ENCODE results near the gene COX8A.

Gene COX8A

GRCh38 chr11:64015510-64015909 lies 41.1 kb downstream of the COX8A start:
- no peak overlapping the region for H3K9ac ChIP-seq (ENCODE audit: low read length)
- no peak overlapping the region for H3K27ac ChIP-seq (ENCODE audit: low read length)
- no peaks in the 10 kb centered on the region for H3F3A ChIP-seq (ENCODE audit: insufficient read depth, low read length)
- H3K36me3 ChIP-seq (replicated peaks; ENCODE audit: insufficient read depth, low read length): no peaks in the 10 kb centered on the region
- DNase-seq: no peak
- H3K79me2 ChIP-seq (ENCODE audit: low read length): no peaks in the 10 kb centered on the region
- H3K4me2 ChIP-seq (ENCODE audit: low read depth, low read length): no peak overlapping the region
- TF ChIP-seq CTCF (IDR thresholded peaks at IDR 0.05; ENCODE audit: low read length) (no peak), EZH2phosphoT487 (IDR thresholded peaks at IDR 0.05; ENCODE audit: low read length) (no peak), EZH2 (optimal IDR thresholded peaks at IDR 0.05; ENCODE audit: low read depth, low read length) (no peak)
- H3K4me3 ChIP-seq (ENCODE audit: low read length): no peak overlapping the region
- H3K9me3 ChIP-seq (replicated peaks; ENCODE audit: insufficient read depth, low read length): no peaks in the 10 kb centered on the region
- H4K20me1 ChIP-seq (ENCODE audit: insufficient read depth, low read length): no peaks in the 10 kb centered on the region
- no peak overlapping the region for H2AFZ ChIP-seq (ENCODE audit: low read length)
- no peaks in the 10 kb centered on the region for H3K27me3 ChIP-seq (replicated peaks; ENCODE audit: insufficient read depth, low read length)
- H3K4me1 ChIP-seq (ENCODE audit: low read length): no peaks in the 10 kb centered on the region
- no peaks in the 10 kb centered on the region for H3K9me2 ChIP-seq (replicated peaks; ENCODE audit: insufficient read depth, low read length)

GRCh38 chr11:64015935-64016845 lies 41.8 kb downstream of the COX8A start:
- H3K9me3 ChIP-seq (replicated peaks; ENCODE audit: insufficient read depth, low read length): no peaks in the 10 kb centered on the region
- TF ChIP-seq CTCF (IDR thresholded peaks at IDR 0.05; ENCODE audit: low read length) (no peak), EZH2 (optimal IDR thresholded peaks at IDR 0.05; ENCODE audit: low read depth, low read length) (no peak), EZH2phosphoT487 (IDR thresholded peaks at IDR 0.05; ENCODE audit: low read length) (no peak)
- no peak overlapping the region for H3K4me2 ChIP-seq (ENCODE audit: low read depth, low read length)
- no peak for DNase-seq
- no peaks in the 10 kb centered on the region for H3K4me1 ChIP-seq (ENCODE audit: low read length)
- no peaks in the 10 kb centered on the region for H3K27me3 ChIP-seq (replicated peaks; ENCODE audit: insufficient read depth, low read length)
- no peaks in the 10 kb centered on the region for H3K79me2 ChIP-seq (ENCODE audit: low read length)
- H3K9ac ChIP-seq (ENCODE audit: low read length): no peak overlapping the region
- no peak overlapping the region for H3K4me3 ChIP-seq (ENCODE audit: low read length)
- no peaks in the 10 kb centered on the region for H3K36me3 ChIP-seq (replicated peaks; ENCODE audit: insufficient read depth, low read length)
- H4K20me1 ChIP-seq (ENCODE audit: insufficient read depth, low read length): no peaks in the 10 kb centered on the region
- no peaks in the 10 kb centered on the region for H3F3A ChIP-seq (ENCODE audit: insufficient read depth, low read length)
- no peaks in the 10 kb centered on the region for H3K9me2 ChIP-seq (replicated peaks; ENCODE audit: insufficient read depth, low read length)
- no peak overlapping the region for H3K27ac ChIP-seq (ENCODE audit: low read length)
- H2AFZ ChIP-seq (ENCODE audit: low read length): no peak overlapping the region

- no peaks in the 10 kb centered on the region for H3K36me3 ChIP-seq (replicated peaks; ENCODE audit: insufficient read depth, low read length)
- no peak for DNase-seq
- H3K79me2 ChIP-seq (ENCODE audit: low read length): no peaks in the 10 kb centered on the region
- no peak for TF ChIP-seq CTCF (IDR thresholded peaks at IDR 0.05; ENCODE audit: low read length)
- no peak for TF ChIP-seq EZH2 (optimal IDR thresholded peaks at IDR 0.05; ENCODE audit: low read depth, low read length)
- no peak for TF ChIP-seq EZH2phosphoT487 (IDR thresholded peaks at IDR 0.05; ENCODE audit: low read length)
- H3K9me2 ChIP-seq (replicated peaks; ENCODE audit: insufficient read depth, low read length): no peaks in the 10 kb centered on the region
- no peaks in the 10 kb centered on the region for H3K4me1 ChIP-seq (ENCODE audit: low read length)
- no peak overlapping the region for H2AFZ ChIP-seq (ENCODE audit: low read length)
- H3K9me3 ChIP-seq (replicated peaks; ENCODE audit: insufficient read depth, low read length): no peaks in the 10 kb centered on the region
- no peaks in the 10 kb centered on the region for H3F3A ChIP-seq (ENCODE audit: insufficient read depth, low read length)
- H3K9ac ChIP-seq (ENCODE audit: low read length): no peak overlapping the region
- H3K27me3 ChIP-seq (replicated peaks; ENCODE audit: insufficient read depth, low read length): no peaks in the 10 kb centered on the region
- H4K20me1 ChIP-seq (ENCODE audit: insufficient read depth, low read length): no peaks in the 10 kb centered on the region
- no peak overlapping the region for H3K27ac ChIP-seq (ENCODE audit: low read length)
- H3K4me2 ChIP-seq (ENCODE audit: low read depth, low read length): no peak overlapping the region
- H3K4me3 ChIP-seq (ENCODE audit: low read length): no peak overlapping the region
Measured at GRCh38 chr11:64017945-64018224, 43.5 kb downstream of the COX8A start.
